ENCODE measurements around the gene ELMO2.

Gene ELMO2

DNA sequence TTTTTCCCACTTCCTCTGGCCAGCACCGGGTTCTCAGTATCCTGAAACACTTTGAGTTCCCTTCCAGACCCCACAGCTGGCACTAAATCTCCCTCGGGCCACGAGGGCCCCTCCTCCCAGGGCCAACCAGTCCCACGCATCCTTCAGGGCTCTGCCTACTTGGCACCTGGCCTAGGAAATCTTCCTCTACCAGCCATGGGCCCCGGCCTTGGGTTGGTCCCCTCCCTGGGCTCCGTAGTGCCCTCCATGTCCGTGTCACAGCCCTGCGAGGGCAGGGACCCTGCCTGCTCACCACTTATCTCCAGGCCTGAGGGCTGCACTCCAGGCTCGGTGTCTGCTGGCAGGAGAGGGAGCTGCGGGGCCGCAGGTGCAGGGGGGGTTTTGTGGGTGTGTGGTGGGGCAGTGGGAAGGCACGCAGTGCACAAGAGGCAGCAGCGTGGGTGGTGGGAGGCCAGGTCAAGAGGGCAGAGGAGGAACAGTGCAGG is 49.3 kb downstream of the ELMO2 start:
- peak; percentile 40 for ATAC-seq
- TF ChIP-seq, protein P1, sequence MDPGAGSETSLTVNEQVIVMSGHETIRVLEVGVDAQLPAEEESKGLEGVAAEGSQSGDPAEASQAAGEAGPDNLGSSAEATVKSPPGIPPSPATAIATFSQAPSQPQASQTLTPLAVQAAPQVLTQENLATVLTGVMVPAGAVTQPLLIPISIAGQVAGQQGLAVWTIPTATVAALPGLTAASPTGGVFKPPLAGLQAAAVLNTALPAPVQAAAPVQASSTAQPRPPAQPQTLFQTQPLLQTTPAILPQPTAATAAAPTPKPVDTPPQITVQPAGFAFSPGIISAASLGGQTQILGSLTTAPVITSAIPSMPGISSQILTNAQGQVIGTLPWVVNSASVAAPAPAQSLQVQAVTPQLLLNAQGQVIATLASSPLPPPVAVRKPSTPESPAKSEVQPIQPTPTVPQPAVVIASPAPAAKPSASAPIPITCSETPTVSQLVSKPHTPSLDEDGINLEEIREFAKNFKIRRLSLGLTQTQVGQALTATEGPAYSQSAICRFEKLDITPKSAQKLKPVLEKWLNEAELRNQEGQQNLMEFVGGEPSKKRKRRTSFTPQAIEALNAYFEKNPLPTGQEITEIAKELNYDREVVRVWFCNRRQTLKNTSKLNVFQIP (CRISPR knock-in tag; IDR thresholded peaks at IDR 0.05; ENCODE audit: borderline replicate concordance, low read depth) = no peak
- TF ChIP-seq GLIS3 (CRISPR knock-in tag; IDR thresholded peaks at IDR 0.05) (no peak), ESRRG (CRISPR knock-in tag; IDR thresholded peaks at IDR 0.05) (no peak), ZC3H10 (CRISPR knock-in tag; IDR thresholded peaks at IDR 0.05) (no peak), TOX (CRISPR knock-in tag; IDR thresholded peaks at IDR 0.05; ENCODE audit: borderline replicate concordance) (no peak)
- TF ChIP-seq, protein P2, sequence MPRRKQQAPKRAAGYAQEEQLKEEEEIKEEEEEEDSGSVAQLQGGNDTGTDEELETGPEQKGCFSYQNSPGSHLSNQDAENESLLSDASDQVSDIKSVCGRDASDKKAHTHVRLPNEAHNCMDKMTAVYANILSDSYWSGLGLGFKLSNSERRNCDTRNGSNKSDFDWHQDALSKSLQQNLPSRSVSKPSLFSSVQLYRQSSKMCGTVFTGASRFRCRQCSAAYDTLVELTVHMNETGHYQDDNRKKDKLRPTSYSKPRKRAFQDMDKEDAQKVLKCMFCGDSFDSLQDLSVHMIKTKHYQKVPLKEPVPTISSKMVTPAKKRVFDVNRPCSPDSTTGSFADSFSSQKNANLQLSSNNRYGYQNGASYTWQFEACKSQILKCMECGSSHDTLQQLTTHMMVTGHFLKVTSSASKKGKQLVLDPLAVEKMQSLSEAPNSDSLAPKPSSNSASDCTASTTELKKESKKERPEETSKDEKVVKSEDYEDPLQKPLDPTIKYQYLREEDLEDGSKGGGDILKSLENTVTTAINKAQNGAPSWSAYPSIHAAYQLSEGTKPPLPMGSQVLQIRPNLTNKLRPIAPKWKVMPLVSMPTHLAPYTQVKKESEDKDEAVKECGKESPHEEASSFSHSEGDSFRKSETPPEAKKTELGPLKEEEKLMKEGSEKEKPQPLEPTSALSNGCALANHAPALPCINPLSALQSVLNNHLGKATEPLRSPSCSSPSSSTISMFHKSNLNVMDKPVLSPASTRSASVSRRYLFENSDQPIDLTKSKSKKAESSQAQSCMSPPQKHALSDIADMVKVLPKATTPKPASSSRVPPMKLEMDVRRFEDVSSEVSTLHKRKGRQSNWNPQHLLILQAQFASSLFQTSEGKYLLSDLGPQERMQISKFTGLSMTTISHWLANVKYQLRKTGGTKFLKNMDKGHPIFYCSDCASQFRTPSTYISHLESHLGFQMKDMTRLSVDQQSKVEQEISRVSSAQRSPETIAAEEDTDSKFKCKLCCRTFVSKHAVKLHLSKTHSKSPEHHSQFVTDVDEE (CRISPR knock-in tag; IDR thresholded peaks at IDR 0.05) = no peak
- TF ChIP-seq, protein P3, sequence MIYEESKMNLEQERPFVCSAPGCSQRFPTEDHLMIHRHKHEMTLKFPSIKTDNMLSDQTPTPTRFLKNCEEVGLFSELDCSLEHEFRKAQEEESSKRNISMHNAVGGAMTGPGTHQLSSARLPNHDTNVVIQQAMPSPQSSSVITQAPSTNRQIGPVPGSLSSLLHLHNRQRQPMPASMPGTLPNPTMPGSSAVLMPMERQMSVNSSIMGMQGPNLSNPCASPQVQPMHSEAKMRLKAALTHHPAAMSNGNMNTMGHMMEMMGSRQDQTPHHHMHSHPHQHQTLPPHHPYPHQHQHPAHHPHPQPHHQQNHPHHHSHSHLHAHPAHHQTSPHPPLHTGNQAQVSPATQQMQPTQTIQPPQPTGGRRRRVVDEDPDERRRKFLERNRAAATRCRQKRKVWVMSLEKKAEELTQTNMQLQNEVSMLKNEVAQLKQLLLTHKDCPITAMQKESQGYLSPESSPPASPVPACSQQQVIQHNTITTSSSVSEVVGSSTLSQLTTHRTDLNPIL (CRISPR knock-in tag; IDR thresholded peaks at IDR 0.05; ENCODE audit: low read depth) = no peak

DNA sequence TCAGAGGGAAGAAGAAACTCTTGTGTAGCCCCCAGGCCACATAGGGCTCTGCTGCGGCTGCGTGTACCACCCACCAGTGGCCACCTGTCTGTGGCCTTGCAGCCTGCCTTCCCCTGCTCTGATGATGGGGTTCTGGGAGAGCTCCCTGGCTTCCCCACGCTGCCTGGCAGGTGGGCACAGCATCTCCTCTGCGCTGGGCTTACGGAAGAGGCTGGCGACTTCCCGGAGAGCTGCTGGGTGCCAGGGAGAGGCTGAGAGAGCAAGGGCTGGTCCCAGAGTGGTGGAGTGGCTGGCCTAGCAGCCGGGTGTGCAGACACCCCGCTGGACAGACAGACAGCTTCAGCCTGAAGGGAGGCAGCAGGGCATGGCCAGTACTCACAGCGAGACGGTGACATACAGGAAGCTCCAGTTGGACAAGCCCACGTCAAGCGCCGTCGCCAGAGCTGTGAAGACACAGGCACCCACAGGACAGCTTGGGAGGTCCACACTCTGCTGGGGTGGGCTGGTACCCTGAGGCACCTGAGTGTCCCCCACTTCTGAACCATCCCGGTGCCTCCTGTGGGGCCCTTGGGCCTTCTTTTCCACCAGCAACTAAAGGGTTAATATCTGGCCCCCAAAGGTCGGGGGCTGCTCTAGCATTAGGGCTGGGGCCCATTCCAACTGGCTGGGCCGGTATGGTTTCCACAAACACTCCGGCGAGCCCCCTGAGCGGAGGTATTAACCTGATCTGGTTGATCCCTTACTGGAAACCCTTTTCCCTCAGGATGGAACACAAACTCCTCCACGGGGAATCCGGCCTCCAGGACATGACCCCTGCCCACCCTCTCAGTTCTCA is 50.0 kb downstream of the ELMO2 start:
- ATAC-seq = peak; percentile 6; the same call in 2 of the 3 replicates
- TF ChIP-seq ISL1 (CRISPR knock-in tag; IDR thresholded peaks at IDR 0.05) (no peak), BACH2 (CRISPR knock-in tag; IDR thresholded peaks at IDR 0.05; ENCODE audit: borderline replicate concordance) (no peak), TOX (CRISPR knock-in tag; IDR thresholded peaks at IDR 0.05; ENCODE audit: borderline replicate concordance) (no peak), ARNTL (CRISPR knock-in tag; IDR thresholded peaks at IDR 0.05; ENCODE audit: borderline replicate concordance, low read depth) (no peak), RARB (CRISPR knock-in tag; IDR thresholded peaks at IDR 0.05) (no peak), ESRRG (CRISPR knock-in tag; IDR thresholded peaks at IDR 0.05) (no peak), GLIS3 (CRISPR knock-in tag; IDR thresholded peaks at IDR 0.05) (no peak), SNAI2 (CRISPR knock-in tag; IDR thresholded peaks at IDR 0.05) (no peak), ZNF565 (CRISPR knock-in tag; conservative IDR thresholded peaks at IDR 0.05; ENCODE audit: low read depth) (no peak), CSDC2 (CRISPR knock-in tag; IDR thresholded peaks at IDR 0.05) (no peak), ZFP30 (CRISPR knock-in tag; IDR thresholded peaks at IDR 0.05) (no peak), TCF4 (CRISPR knock-in tag; IDR thresholded peaks at IDR 0.05; ENCODE audit: borderline replicate concordance) (no peak), PPARA (CRISPR knock-in tag; IDR thresholded peaks at IDR 0.05; ENCODE audit: borderline replicate concordance) (no peak), ZC3H10 (CRISPR knock-in tag; IDR thresholded peaks at IDR 0.05) (no peak)
- TF ChIP-seq, protein P1 (CRISPR knock-in tag; IDR thresholded peaks at IDR 0.05; ENCODE audit: borderline replicate concordance, low read depth) = no peak
- TF ChIP-seq, protein P3 (CRISPR knock-in tag; IDR thresholded peaks at IDR 0.05; ENCODE audit: low read depth) = no peak
- TF ChIP-seq, protein P4, sequence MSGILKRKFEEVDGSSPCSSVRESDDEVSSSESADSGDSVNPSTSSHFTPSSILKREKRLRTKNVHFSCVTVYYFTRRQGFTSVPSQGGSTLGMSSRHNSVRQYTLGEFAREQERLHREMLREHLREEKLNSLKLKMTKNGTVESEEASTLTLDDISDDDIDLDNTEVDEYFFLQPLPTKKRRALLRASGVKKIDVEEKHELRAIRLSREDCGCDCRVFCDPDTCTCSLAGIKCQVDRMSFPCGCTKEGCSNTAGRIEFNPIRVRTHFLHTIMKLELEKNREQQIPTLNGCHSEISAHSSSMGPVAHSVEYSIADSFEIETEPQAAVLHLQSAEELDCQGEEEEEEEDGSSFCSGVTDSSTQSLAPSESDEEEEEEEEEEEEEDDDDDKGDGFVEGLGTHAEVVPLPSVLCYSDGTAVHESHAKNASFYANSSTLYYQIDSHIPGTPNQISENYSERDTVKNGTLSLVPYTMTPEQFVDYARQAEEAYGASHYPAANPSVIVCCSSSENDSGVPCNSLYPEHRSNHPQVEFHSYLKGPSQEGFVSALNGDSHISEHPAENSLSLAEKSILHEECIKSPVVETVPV (CRISPR knock-in tag; IDR thresholded peaks at IDR 0.05) = no peak
- TF ChIP-seq, protein P2 (CRISPR knock-in tag; IDR thresholded peaks at IDR 0.05) = no peak
- TF ChIP-seq, protein P5, sequence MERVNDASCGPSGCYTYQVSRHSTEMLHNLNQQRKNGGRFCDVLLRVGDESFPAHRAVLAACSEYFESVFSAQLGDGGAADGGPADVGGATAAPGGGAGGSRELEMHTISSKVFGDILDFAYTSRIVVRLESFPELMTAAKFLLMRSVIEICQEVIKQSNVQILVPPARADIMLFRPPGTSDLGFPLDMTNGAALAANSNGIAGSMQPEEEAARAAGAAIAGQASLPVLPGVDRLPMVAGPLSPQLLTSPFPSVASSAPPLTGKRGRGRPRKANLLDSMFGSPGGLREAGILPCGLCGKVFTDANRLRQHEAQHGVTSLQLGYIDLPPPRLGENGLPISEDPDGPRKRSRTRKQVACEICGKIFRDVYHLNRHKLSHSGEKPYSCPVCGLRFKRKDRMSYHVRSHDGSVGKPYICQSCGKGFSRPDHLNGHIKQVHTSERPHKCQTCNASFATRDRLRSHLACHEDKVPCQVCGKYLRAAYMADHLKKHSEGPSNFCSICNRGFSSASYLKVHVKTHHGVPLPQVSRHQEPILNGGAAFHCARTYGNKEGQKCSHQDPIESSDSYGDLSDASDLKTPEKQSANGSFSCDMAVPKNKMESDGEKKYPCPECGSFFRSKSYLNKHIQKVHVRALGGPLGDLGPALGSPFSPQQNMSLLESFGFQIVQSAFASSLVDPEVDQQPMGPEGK (CRISPR knock-in tag; IDR thresholded peaks at IDR 0.05; ENCODE audit: borderline replicate concordance) = no peak

Data from SK-N-SH treated with all-trans-retinoic acid at 6 μM for 48 hours (cell line).